ENCODE data around the gene IGSF11.
"Not testable (repeated sequence)": the region's sequence is repeated elsewhere in the genome, so short reads cannot be mapped to it uniquely, and the experiment has no call there.

Gene IGSF11, protein sequence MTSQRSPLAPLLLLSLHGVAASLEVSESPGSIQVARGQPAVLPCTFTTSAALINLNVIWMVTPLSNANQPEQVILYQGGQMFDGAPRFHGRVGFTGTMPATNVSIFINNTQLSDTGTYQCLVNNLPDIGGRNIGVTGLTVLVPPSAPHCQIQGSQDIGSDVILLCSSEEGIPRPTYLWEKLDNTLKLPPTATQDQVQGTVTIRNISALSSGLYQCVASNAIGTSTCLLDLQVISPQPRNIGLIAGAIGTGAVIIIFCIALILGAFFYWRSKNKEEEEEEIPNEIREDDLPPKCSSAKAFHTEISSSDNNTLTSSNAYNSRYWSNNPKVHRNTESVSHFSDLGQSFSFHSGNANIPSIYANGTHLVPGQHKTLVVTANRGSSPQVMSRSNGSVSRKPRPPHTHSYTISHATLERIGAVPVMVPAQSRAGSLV

DNA sequence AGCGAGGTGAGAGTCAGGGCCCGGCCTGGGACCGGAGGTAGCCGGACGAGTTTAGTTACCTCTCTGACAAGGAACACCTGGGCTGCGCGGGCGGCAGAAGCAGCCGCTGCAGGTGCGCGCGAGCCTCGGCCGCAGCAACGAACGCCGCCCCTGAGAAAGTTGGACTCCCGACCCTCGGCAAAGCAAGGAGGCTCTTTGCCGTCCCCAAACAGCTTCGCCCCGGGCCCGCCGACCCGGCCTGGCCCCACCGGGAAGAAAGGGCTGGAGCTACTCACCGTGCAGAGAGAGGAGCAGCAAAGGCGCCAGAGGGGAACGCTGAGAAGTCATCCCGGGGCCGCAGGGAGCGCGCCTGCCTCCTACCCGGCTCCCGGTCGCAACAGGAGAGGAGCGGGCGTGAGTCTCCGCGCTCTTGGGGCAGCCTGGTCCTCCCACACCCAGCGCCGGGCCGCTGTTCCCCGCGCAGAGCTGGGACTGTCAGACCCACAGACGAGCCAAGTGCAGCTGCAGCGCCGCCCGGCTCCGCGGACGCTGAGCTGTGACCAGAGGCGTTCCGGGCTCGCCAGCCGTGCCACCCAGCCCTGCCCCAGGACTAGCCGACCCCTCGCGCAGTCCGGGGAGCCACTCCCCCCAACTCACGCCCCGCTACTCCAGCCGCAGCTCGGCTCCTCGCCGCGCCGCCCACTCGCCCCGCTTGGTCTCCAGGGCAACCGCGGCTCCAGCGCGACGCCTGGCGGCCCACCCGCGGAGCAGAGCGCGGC lies at the start of gene IGSF11:
Gene IGSF11 (minus strand): TSS at position 591 of the 758 bp plus-strand sequence. CDS start 264 bp downstream, at position 327.
- DNase-seq, result peak; percentile 49
- in situ Hi-C loops (cut with HindIII; ENCODE audit: low pct_ligation_motif_present, low pct_unique_long_range_greater_than_20kb, low sequenced_read_pairs), result no loop called here

DNA sequence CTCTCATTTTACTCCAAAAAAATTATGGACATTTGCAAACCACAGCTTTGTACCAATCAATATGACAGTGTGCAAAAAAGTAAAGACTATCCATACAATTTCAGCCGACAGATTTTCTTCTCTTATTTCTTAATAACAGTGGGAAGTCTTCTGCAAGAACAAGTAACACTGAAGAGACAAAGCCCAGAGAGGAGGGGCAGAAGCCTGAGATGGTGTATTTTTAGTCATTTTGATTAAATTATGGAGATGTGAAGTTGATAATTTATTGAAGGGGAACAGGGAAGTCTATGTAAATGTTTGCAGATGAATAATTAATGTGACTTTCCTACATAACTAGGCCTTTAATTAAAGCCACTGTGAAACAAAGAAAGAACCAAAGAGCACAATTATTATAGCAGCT lies 45.7 kb upstream of the IGSF11 start:
- in situ Hi-C loops (cut with HindIII; ENCODE audit: low pct_ligation_motif_present, low pct_unique_long_range_greater_than_20kb, low sequenced_read_pairs), result no loop called here
- DNase-seq, result no peak

DNA sequence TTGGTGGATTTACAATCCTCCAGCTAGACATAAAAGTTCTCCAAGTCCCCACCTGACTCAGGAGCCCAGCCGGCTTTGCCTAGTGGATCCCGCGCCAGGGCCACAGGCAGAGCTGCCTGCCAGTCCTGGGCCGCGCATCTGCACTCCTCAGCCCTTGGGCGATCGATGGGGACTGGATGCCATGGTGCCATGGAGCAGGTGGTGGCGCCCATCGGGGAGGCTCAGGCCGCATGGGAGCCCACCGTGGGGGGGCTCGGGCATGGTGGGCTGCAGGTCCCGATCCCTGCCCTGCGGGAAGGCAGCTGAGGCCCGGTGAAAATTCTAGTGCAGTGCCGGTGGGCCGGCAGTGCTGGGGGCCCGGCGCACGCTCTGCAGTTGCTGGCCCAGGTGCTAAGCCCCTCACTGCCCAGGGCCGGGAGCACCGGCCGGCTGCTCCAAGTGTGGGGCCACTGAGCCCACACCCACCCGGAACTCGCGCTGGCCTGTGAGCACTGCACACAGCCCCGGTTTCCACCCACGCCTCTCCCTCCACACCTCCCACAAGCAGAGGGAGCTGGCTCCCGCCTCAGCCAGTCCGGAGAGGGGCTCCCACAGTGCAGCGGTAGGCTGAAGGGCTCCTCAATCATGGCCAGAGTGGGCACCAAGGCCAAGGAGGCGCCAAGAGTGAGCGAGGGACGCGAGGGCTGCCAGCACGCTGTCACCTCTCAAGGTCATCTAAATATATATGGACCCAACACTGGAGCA lies 38.8 kb upstream of the IGSF11 start:
- no peak for DNase-seq
- in situ Hi-C loops (cut with HindIII; ENCODE audit: low pct_ligation_motif_present, low pct_unique_long_range_greater_than_20kb, low sequenced_read_pairs), result no loop called here

DNA sequence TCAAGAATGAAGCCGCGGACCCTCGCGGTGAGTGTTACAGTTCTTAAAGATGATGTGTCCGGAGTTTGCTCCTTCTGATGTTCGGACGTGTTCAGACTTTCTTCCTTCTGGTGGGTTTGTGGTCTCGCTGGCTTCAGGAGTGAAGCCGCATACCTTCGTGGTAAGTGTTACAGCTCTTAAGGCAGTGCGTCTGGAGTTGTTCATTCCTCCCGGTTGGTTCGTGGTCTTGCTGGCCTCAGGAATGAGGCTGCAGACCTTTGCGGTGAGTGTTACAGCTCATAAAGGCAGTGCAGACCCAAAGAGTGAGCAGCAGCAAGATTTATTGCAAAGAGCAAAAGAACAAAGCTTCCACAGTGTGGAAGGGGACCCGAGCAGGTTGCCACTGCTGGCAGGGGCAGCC lies 37.8 kb upstream of the IGSF11 start:
- in situ Hi-C loops (cut with HindIII; ENCODE audit: low pct_ligation_motif_present, low pct_unique_long_range_greater_than_20kb, low sequenced_read_pairs); DNase-seq: not testable (repeated sequence)

DNA sequence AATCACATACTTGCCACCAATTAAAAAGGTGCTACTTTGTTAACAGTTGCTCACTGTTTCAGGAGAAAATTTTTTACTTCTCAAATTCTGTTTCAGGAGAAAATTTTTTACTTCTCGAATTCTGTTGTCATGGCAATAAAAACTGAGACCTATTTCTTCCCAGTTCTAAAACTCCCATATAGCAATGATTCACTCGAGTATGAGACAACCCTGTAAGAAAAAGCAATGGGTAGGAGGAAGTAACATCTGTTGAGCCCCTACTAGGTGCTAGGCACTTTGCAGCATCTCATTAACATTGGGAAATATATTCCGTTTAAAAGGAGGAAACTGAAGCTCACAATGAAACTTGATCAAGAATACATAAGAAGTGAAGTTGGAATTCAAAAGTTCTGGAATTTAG lies 35.1 kb upstream of the IGSF11 start:
- DNase-seq, result no peak
- in situ Hi-C loops (cut with HindIII; ENCODE audit: low pct_ligation_motif_present, low pct_unique_long_range_greater_than_20kb, low sequenced_read_pairs), result no loop called here

DNA sequence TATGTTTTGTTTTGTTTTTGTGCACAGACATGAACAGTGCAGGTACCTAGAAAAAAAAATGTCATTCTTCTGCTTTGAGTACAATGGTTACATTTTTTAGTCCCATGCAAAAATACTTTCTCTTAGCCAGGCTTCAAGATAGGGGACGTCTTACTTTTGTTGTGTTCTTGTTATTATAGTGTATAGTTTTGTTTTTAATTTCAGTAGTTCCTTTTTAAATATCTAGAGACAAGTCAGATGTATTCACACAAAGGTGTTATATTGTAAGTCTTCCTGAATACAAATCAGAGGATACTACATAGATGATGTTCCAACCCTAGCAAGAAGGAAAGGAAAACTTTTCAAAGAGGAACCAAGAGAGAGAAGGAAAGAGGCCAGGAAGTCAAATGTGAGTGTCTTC lies 28.8 kb upstream of the IGSF11 start:
- no peak for DNase-seq
- in situ Hi-C loops (cut with HindIII; ENCODE audit: low pct_ligation_motif_present, low pct_unique_long_range_greater_than_20kb, low sequenced_read_pairs), result no loop called here

DNA sequence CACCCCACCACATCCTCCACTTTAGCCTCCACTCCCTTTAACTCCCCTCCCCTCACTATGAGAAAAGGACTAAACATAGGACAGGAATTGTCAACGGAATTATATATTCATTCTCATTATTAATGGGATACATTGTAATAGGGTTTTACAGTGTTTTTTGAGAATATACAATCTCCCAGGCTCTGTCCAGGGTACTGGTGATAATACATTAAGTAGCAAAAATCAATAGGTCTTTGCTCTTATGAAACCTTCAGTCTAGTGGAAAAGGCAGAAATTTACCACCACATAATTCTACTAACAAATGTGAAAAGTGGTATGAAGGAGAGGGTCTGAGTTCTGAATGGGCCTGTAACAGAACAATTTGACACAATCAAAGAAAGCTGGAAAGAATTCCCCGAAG lies 28.2 kb upstream of the IGSF11 start:
- DNase-seq, result no peak
- in situ Hi-C loops (cut with HindIII; ENCODE audit: low pct_ligation_motif_present, low pct_unique_long_range_greater_than_20kb, low sequenced_read_pairs), result no loop called here

DNA sequence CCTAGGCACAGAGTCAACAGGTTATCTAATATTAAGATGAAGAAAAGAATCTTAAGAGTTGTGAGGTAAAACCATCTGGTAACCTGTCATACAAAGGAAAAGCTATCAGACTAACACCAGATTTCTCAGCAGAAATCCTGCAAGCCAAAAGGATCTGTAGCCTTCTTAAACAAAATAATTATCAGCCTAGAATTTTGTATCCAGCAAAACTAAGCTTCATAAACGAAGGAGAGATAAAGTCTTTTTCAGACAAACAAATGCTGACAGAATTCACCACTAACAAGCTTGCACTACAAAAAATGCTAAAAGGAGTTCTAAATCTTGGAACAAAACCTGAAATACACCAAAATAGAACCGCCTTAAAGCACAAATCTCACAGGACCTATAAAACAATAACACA lies 9.9 kb upstream of the IGSF11 start:
- in situ Hi-C loops (cut with HindIII; ENCODE audit: low pct_ligation_motif_present, low pct_unique_long_range_greater_than_20kb, low sequenced_read_pairs), result no loop called here
- DNase-seq, result no peak

DNA sequence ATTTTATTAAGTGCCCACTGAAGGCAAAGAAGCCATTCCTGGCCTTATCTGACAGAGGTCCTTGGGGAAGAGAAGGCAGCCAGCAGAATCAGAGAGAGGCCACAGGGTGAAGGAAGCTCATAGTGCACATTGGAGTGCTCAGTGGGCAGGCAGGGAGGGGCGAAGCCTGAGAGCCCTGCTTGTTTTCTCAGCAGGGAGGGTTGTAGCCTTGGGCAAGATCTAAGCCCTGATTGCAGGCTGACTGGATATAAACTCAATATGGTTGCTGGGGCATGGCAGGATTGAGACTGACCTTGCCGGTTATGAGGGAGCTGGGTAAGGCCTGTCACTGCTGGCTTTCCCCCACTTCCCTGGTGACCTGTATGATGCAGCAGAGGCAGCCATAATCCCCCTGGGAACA lies 7.5 kb upstream of the IGSF11 start:
- no peak for DNase-seq
- in situ Hi-C loops (cut with HindIII; ENCODE audit: low pct_ligation_motif_present, low pct_unique_long_range_greater_than_20kb, low sequenced_read_pairs), result no loop called here

DNA sequence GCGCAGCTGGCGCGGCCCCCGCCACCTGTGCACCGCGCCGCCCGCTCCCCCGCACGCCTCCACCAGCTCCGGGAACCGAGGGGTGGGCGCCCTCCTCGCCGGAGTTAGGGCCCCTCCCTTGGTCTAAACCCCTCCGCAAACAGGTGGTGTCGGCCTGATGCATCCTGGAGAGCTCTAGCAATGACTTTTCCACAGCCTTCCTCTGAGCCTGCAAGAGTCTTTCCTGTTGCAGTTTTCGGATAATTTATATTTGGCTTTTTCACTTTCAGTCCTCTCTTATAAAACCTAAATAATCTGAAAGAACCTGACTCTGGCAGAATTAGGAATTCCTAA lies 334 bp upstream of the IGSF11 start:
- in situ Hi-C loops (cut with HindIII; ENCODE audit: low pct_ligation_motif_present, low pct_unique_long_range_greater_than_20kb, low sequenced_read_pairs), result no loop called here
- DNase-seq, result no peak

DNA sequence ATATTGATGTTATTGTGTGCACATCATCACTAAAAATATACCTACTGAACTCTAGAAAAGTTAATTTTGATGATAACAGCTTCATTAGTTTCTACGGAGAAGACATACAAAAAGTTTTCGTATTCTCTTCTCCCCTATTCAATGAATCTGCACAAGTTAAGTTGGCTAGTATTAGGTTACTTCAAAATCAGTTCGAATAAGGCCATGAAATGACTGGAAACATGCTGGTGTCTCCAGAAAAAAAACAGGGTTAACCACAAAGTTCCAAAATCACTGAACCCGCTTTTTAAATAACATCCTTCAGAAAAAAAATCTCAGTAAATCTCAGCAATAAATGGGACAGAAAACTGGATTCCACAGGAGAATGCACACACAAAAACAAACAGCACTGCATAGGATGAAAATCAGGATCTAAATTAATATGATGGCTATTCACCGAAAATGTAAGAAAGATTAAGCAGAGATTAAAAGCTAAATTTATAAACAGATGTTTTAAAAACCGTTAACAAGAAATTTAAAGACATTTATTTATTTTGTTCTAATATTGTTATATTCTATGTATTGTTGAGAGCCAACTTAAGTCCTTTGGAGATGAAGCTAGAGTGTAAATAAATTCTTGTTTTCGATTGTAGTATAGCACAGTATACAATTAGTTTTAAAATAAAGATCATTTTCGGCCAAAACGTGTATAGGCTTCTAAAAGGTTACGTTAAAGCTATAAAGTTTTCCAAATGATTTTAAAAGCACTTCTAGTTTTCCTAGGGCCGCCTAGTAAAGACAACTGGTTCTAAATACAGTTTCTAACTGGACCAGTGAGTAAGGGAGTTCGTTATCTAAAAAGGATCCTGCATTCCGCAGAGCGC lies 1.0 kb downstream of the IGSF11 start:
- in situ Hi-C loops (cut with HindIII; ENCODE audit: low pct_ligation_motif_present, low pct_unique_long_range_greater_than_20kb, low sequenced_read_pairs), result no loop called here
- no peak for DNase-seq

DNA sequence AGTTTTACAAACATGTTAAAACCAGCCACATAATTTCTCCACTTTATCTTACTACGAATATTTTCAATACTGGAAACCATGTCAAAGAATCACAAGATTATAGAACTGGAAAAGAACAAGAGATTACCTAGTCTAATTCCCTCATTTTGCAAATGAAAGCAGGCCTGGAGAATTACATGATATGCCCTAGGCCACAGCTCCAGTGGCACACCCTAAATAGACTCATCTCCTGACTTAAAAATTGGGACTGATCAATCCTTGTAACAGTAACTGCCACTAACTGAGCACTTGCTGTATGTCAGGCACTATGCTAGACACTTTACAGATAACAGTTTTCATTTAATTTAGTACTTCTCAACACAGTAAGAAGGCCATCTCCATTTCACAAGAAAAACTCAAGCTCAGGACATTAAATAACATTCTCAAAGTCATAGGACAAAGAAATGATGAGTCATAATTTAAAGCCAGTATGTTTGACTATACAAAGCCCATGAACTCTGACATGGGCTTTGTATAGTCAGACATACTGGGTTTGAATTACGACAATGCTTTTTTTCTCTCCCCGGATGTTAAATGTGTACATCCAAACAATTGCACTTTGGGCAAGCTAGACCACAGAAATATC lies 9.4 kb downstream of the IGSF11 start:
- in situ Hi-C loops (cut with HindIII; ENCODE audit: low pct_ligation_motif_present, low pct_unique_long_range_greater_than_20kb, low sequenced_read_pairs), result no loop called here

DNA sequence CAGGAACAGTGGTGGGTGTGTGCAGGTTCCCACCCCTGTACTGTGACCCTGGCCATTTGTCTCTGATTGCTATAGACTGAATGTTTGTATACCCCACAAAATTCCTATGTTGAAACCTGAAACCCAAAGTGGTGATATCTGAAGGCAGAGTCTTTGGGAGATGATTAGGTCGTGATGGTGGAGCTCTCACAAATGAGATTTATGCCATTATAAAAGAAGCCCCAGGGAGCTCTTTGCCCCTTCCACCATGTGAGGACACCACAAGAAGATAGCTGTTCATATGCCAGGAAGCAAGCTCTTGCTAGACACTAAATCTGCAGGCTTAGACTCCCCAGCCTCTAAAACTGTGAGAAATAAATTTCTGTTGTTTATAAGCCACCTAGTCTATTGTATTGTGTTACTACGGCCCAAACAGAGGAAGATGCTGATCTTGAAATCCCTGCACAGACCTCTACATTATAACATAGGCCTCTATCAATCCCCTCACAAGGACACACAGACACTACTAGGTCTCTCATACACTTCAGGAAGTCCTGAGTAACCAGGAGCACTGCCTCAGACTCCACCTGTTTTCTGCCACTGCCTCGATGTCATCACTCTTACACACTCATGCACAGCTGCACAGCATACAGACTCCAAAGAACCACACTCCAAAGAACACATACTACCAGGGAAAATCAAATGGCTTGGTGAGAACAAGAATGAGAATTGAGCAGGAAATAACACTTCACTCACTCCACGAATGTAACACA lies 14.7 kb downstream of the IGSF11 start:
- DNase-seq, result no peak
- in situ Hi-C loops (cut with HindIII; ENCODE audit: low pct_ligation_motif_present, low pct_unique_long_range_greater_than_20kb, low sequenced_read_pairs), result no loop called here

More for the DNA sequence above, 9.4 kb downstream of the IGSF11 start:
- no peak for DNase-seq

DNA sequence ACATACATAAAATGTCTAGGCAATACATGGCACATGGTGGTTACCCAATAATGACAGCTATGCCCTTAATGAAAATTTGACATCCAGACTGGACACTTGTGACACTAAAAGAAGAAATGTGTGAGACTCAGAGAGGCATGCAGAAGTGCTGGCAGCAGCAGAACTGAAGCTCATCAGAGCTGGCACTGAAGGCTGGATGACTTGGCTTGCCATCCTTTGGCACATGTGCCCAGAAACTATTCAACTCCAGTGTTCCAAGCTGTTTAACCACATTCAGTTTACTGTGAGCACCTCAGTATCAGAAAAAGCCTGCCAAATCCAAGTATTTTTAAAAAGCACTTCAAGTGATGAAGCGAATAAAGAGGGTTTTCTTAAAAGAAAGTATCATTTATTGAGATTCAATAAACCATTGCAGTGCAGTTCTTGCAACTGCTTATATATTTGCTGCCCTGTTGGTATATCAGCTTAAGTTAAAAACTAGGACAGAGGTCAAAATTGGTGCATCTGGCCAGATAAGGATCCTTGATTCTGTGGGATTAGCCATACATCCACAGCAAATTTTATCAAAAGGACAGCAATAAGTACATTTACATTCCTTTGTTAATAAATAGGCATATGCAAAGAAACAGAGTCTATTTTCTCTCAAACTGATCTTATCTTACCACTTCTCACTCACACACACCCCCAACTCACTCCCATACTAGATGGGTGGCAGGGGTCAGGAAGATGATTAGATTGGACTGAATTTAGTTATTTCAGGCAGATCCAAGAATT lies 15.8 kb downstream of the IGSF11 start:
- DNase-seq, result no peak
- in situ Hi-C loops (cut with HindIII; ENCODE audit: low pct_ligation_motif_present, low pct_unique_long_range_greater_than_20kb, low sequenced_read_pairs), result no loop called here

DNA sequence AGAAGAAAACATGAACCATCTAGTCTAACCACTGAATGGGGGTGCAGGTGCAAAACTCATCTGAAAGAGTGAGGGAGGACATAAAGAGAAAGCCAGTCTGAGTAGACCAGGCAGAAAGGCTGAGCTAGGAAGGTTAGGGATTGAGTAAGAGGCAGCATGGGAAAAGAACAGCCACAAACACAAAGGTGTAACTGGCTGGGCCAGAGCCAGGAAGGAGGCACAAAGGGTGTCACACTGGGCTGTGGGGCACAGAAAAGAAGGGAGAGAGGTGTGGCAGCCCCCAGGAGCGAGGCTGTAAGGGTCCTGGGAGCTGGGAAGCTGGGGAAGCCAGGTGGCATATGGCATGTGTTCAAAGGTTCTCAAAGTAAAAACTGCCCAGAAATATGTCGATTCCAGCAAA lies 18.7 kb downstream of the IGSF11 start:
- DNase-seq, result no peak
- in situ Hi-C loops (cut with HindIII; ENCODE audit: low pct_ligation_motif_present, low pct_unique_long_range_greater_than_20kb, low sequenced_read_pairs), result no loop called here

DNA sequence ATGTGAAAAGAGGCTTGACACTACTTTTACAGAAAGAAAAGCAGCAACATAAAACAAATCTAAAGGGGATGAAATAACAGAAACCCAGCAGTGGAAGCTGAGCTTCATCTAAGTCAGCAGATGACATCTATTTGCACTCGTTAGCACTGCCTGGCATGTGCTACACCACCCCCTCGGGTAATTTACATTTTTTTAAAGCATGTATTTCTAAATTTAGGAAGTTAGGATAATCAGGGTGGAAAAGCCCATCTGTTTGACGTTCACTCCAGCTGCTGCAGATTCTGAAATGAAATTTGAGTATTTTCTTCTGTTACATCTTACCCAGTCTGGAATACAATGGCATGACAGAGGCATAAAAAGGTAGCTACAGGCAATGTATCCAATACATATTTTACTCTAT lies 20.7 kb downstream of the IGSF11 start:
- in situ Hi-C loops (cut with HindIII; ENCODE audit: low pct_ligation_motif_present, low pct_unique_long_range_greater_than_20kb, low sequenced_read_pairs), result no loop called here
- no peak for DNase-seq

DNA sequence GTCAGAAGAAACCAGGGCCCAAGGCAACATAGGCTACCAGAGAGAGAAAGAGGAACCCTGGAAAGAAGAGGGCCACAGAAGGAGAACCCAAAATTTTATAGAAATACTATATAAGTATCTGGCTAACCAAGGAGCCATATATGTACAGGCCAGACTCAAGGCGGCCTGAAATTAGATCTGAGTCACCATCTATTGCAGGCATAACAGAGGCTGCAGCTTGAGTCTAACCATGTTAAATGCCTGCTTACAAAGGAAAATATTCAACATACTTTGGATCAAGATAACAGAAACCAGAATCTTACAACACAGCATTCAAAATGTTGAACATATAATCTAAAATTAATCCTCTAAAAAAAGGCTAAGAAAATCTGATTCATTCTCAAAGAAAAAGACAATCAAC lies 23.1 kb downstream of the IGSF11 start:
- in situ Hi-C loops (cut with HindIII; ENCODE audit: low pct_ligation_motif_present, low pct_unique_long_range_greater_than_20kb, low sequenced_read_pairs), result no loop called here
- no peak for DNase-seq
